NB4 (cell line): ENCODE data around the gene DIS3L2.
A peak's percentile ranks its signal among the peaks of the same experiment; 100 is the strongest.
"Not testable (repeated sequence)": the region's sequence is repeated elsewhere in the genome, so short reads cannot be mapped to it uniquely, and the experiment has no call there.

ENCODE experiments used
- CTCF ChIP-seq: IDR thresholded peaks from one replicate; pipeline ENCODE4 v1.5.1; 2012; ENCODE audit warnings: low read depth, low read length
- MYC ChIP-seq: IDR thresholded peaks from 2 replicates; pipeline ENCODE4 v1.6.1; 2011; ENCODE audit warnings: low read depth, low read length
- POLR2A ChIP-seq: IDR thresholded peaks from 2 replicates; pipeline ENCODE4 v1.6.1; 2011; ENCODE audit warnings: mild to moderate bottlenecking; ENCODE audit not compliant: insufficient read length; ENCODE audit errors: extremely low read depth

GRCh38 chr2:232363064-232363783 is 401.7 kb downstream of the DIS3L2 start:
- TF ChIP-seq POLR2A, MYC: not testable (repeated sequence)
- TF ChIP-seq CTCF, result peak; percentile 3
